SK-N-DZ (cell line): ENCODE results near the gene FAM76B.

Experiments used
- DNase-seq: peaks from one replicate; pipeline ENCODE4 v3.0.0-alpha.2; 2015; ENCODE audit warnings: low spot score

FAM76B gene

DNA sequence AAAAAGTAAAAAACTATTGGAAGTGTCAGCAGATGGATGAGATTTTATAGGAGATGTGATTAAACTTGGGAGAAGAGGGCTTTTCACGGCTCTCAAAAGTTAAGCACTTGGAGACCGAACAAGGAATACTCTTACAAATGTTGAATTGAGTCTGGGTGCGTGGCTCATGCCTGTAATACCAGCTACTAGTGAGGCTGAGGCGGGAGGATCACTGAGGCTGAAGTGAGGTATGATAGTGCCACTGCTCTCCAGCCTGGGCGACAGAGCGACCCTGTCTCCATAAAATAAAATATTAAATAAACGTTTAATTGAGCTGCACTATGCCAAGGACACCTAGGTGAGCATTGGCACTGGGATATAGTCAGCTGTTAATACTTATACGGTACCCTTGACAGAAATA, 2.6 kb upstream of the FAM76B start:
- DNase-seq, result no peak

DNA sequence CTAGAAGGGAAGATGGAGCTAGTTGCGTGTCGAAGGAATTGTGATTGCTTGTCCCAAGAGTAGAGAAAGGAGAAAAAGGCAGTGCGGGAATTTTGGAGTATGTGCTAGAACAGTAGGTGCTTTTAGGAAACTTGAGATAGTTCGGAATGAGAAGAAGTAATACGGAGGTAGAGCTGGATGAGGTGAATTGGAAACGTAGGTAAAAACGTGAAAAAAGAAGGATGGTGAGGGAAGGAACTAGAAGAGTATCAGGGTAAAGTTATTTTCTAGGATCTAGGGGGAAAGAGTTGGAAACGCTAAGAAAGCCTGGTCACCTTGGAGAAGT, 2.1 kb upstream of the FAM76B start:
- DNase-seq, result no peak

DNA sequence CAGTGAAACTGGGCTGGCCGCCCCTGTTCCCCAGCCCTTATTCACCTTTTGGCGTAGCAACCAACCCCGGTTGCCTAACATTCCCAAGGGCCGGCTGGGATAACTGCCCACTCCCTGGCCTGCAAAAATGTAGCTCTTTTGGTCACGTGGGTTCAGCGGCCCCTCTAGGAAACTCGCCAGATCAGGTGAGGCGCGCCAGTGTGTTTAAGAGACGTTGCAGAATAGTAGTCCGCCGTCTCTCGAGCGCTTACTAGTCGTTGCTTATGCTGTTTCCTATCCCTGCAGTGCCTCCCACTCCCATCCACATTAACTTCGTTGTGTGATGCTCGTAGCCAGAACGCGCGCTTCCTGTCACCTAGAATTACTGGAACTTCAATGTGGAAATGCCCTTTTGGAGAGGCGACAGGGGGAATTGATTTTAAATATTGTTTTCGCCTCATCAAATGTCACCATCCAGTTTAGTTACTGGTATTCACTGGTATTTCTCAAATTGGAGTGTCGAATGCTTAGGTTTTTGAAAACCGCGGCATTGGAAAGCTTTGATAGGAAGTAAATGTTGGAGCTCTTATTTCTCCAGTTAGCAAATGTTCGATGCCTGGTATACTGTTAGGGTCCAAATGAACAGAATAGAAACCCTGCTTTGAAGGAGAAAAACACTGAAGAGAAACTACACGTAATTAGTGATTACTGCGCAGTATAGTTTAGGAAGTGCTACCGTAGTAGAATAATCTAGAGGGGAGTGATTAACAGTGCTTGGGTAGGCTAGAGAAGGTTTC, 1.5 kb upstream of the FAM76B start:
- peak; percentile 66 for DNase-seq

DNA sequence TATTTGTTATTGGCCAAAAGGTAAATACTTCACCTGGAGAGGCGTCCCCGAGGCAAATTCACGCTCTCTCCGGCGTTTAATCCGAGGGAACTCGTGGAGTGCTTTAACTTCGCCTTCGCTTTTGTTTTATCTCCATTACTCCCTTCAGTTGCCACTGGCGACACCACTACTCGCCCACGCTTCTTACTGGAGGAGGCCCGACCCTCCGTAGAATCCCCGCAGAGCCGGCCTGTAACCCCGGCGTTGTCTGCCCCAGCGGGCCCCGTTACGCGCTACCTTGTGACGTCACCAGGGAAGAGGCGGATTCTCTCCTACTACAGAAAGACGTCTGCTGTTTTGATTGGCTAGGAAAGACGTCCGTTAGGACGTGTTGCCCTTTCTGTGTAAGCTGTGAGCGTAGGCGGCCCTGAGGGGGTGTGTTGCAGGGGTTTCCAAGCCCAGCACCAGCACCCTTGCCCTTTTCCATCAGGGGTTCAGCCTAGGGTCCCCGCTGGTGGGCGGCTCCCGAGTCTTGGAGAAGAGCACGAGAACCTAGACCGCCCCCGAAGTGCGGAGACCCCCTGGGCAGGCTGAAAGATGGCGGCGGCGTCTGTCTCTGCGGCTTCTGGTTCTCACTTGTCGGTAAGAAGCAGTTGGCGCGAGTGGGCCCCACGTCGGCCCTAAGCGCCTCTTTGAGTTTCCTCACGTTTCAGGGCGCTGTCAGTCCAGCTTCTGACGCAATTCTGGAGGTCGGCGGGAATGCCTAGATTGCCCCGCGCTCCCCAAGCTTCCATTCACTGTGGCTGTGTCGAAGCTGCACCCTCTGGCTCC, 746 bp upstream of the FAM76B start, which contains the start of gene CEP57:
Gene CEP57 (plus strand): TSS at position 376 of the 810 bp plus-strand sequence. CDS start 201 bp downstream, at position 577.
- DNase-seq, result peak; percentile 99

DNA sequence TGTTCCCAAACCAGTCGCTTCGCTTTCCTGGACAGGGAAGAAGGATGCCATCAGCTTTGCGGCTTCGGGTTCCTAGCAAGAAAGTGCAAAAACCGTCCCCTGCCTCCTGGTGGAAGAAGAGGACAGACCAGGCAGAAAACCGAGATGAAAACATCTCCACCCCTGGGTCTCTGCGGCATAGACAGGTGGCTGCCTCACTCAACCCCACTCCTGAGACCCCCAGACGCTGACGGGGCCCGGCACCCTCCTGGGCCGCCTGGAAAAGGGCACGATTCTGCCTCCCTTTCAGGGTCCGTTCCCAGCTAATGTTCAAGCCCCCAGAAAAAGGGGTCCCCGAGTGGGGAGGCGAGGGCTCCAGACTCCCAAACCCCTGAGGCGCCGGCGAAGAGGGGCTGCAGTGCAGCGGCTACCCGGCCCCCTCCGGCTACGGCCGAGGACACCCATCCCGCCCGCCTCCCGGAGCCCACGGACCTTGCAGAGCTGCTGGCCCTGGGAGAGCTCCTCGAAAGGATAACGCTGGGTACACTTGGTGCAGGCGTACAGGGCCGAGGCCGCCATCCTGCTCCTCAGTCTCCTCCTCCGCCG, 569 bp downstream of the FAM76B start:
- DNase-seq, result peak; percentile 66

DNA sequence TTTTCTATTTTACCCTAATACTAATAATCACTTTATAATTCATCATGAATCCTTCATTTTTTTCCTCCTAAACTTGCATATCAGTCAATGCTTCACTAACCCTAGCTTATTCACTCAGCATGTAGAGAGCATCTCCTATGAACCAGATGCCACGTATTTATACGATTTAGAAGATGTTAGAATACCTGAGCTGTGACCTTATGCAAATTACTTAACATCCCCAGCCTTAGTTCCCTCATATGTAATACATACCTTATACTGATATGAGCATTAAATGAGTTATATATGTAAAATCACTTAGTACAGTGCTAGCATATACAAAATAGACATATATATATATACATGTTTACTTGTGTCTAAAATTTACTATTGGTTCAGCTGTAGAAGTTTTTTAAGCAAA, 9.0 kb downstream of the FAM76B start:
- DNase-seq, result no peak

DNA sequence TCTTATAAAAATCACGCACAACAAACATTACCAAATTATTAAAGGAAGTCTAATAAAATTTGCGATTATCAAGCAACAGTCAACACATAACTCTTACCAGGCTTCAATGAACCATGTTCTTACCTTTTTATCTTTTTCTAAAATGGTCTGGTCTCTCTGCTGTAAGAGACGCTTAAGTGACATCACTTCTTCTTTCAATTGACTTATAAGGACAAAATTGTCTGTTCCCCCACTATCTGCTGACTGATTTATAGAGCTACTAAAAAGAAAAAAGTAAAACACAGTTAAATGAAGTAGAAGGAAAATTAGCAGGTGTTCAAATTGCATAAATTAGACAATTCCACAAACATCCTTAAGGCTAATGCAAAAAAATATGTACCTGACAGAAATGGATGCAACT, 10.9 kb downstream of the FAM76B start:
- no peak for DNase-seq

DNA sequence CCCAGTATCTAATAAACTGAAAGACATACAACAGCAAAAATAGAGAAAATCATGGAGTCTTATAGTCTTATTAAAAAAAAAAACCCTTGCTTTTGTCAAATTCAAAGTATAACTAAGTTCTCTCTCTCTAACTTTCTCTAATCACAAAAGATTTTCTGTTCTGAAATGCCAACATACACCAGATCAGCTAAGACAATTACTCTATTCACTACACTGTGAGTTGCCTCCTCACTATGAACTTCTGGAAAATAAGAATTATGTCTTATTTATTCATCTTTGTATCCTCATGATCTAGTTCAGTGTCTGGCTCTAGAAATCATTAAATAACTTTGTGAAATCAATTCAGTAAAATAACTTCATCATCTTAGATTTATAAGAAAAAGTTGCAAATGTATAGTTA, 12.7 kb downstream of the FAM76B start:
- DNase-seq, result no peak

DNA sequence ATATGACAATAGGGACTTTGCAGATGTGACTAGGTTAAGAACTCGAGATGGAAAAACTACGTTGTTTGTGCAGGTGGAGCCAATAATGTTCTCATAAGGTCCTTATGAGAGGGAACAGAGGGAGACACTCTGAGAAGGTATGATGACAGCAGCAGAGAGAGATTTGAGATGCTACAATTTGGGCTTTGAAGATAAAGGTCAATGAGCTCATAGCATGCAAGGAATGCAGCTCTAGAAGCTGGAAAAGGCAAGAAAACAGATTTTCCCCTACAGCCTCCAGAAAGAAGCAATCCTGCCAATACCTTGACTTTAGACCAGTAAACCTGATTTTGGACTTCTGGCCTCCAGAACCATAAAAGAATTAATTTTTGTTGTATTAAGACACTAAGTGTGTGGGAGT, 21.1 kb downstream of the FAM76B start:
- DNase-seq, result no peak

DNA sequence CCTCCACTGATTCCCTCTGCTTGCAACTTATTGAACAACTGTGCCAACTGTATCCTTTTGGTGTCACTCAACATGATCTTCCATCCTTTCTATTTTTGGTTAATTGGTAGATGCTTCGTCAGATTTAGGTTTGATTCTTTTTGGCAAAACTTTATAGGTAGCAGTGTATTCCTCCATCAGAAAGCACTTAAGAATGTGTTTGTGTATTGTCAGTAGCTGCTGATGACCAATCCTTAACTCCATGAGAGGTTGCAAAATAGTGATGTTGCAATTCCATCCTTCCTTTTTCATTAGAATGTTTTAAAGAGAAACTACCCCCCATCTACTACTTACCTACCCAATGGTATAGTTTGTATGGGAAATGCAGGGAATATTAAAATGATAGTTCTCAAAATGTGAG, 22.1 kb downstream of the FAM76B start:
- DNase-seq, result no peak

DNA sequence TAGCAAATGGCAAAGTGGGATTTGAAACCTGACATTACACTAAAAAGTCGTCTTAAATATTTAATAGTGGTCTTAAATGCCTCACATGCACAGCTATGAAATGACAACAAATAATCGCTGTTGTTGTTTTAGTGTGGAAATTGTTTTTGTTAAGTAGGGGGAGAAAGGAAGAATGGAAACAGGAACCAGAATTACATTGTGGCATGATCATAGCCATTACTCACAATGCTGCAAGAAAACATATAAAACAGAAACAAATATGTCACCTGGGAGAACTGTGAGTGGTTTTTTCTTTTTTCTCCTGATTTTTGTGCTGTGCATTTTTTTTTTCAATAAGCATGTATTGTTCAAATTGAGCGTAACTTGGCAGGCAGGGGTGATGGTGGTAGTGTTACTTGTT, 22.9 kb downstream of the FAM76B start:
- DNase-seq, result no peak

DNA sequence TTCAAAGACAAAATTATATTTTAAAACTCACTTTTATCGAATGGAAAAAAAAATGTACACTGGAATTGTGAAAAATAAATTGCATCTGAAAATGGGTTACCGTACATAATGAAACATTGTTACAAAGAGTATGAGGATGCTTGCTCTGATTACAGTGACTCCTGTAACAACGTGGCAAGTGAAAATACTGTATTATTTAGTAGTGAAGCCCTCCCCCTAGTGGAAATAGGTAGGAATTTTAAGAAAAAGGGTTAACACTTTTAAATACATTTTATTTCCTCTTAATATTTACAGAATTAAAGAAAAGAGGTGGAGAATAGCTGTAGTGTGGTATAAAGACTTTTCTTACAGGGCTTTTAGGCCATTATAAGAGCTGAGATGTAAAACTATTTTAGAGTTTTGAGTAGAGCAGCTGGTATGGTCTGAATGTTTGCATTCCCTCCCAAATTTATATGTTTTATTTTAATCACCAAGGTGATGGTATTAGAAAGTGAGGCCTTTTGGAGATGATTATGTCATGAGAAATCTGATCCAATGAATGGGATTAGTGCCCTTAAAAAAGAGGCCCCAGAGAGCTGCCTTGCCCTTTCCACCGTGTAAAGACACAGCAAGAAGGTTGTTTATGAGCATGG, 25.2 kb downstream of the FAM76B start:
- peak; percentile 66 for DNase-seq

DNA sequence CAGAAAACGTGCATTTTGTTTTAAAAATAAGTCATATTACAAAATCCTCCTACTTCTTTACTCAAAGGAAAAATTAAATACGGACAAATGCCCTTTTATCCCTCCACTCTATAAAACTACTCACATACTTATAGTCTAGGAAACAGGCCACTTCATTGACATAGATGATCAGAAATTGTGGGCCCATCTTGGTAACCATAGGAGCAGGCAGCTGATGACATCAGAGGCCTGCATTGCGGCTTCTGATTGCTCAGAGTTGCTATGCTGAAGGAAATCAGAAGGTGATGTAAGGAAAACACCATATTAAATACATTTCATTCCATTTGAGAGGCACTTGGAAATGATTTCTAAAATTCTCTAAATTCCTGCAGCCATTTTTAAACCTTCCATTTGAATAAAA, 27.0 kb downstream of the FAM76B start:
- DNase-seq, result no peak

DNA sequence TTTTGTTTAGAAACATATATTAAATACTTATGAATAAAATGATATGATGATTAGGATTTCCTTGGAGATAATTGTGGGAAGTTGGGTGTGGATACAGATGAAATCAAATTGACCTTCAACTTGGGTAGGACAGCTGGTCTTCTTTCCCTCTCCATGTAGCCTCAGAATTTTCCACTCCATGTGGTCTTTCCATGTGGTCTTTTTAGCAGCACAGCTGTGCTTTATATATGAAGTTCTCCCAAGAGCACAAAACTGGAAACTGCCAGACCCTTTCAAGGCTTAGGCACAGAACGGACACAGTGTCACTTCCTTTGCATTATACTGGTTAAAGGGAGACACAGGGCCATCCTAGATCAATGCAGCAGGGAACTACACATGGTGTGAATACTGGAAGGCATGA, 28.6 kb downstream of the FAM76B start:
- no peak for DNase-seq

DNA sequence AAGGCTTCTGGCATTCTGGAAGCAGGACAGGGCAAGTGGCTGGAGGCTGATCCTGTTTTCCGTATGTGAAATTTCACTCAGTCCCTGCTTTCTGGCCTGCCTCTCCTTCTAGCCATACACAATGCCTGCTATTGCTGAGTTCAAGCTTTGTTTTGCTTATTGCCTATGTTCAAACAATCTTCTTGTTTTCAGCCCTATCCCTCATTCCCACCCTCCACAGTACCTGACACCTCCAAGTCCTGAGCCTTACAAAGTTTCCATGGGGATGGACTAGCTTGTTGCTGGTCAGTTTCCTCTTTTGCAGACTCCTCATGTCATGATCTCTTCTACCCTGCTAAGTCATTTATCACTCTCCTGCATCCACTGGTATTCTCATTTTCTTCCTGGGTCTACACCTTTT, 38.1 kb downstream of the FAM76B start:
- no peak for DNase-seq

DNA sequence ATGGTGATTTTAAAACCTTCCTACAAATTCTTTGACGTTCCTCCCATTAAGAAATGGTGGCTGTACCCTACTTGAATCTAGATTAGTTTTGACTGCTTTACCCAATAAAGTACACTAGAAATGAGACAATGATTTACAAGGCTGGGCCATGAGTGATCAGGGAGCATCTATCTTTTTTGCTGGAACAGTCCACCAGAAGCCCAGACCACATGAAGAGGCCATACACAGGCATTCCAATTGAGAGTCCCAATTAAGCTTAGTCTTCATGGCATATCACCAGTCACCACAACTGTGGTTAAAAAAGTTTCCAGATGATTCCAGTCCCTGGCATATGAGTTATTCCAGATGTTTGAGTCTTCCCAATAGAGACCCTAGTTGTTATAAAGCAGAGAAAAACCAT, 39.5 kb downstream of the FAM76B start:
- no peak for DNase-seq

DNA sequence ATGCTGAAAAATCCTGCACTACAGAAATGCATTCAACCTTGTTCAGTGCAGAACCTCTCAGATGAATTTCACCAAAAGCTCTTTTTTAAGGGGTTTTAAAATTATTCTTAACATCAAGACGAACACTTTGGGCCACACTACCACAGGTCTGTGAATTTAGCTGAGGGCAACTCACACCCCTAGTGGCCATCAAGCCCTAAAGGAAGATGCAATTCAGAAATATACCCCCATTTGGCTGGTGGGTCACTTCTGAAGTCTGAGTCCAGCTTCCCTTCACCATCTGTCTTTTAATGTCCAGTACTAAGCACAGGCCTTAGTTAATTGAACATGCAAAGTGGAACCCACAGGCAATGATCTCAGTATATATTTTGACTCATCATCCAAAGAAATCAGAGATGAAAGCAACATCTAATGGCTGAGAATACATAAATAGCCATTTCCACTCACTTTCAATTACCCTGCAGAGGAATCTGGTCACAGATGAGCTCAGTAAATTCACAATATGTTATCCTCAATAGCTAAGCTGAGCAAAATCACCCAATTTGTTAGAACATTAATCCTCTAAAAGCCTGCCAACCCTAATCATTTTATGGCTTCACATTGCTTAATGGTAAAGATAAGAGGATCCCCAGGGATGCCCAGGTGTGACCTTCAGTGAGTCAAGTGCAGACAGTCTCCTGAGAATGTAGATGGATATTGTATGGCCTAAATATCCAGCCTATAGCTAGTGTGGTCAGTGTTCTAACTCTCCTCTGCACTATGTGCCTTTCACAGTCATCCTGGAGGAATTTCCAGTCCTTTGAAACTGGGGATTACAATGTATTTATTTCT, 50.3 kb downstream of the FAM76B start:
- DNase-seq, result peak; percentile 67

DNA sequence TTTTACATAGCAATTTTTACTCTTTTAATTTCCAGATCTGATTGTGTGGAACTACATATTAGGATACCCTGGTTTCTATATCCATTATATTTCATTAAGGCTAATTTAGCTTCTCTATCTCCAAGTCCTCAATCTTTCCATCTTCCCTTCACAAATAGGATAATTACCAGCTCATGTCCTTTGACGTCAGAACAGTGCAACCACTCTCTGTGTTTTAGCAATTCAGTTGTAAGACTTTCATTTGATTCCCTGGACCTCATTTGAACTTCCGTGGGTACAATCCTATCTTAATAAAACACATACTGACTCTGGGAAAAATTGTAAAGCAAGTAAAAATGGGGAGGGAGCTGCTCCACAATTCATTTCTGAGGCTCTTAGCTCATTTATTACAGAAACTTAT, 52.8 kb downstream of the FAM76B start:
- DNase-seq, result peak; percentile 31

DNA sequence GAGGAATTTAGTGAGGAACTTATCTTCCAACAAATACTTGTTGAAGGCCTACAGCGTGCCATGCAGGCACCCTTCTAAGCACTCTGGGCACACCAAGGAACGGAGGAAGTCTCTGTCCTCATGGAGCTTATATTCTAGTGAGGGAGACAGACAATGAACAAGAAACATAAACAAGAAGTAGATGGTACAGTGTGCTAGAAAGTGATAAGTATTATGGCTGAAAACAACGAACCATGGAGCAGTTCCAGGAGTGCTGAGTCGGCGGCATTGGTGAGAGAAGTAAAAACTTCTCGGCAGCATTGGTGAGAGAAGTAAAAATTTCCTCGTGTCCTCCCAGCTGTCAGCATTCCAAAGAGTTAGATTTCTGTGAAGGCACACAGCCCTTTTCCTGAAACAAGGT, 53.2 kb downstream of the FAM76B start:
- DNase-seq, result no peak

DNA sequence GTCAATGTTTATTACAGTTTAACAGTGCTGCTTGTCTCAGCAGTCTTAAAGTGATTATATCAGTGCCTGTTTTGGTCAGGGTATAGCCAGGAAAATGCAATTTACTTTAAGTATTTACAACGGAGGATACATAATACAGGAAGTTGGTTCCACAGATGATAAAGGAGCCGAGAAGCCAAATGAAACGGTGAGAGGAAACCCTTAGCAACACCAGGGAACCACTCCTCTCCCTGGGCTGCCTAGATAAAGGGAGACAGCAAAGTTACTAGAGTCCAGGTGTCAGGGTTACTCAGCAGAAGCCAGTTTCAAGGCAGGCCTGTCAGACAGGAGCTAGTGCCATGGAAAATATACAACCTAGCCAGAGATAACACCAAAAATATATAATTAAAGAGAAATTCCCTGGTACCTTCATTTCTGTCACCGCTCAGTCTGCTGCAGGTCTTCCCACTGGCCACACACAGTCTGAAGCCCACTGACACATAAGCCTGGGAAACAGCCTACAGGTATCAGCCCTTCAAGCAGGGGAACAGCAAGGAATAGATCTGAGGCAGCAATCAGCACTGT, 55.5 kb downstream of the FAM76B start:
- peak; percentile 53 for DNase-seq
